ENCODE results near the gene CUL1. TPM values are rescaled to one million over a fixed set of nuclear protein-coding genes. Genes with fewer than 3 reads are reported as not detected.

Gene CUL1
- total RNA-seq, 2 donors from 2014 or later: 19.5 to 23.1 TPM

GRCh38 chr7:148747274-148747673 lies 48.6 kb downstream of the CUL1 start:
- Histone ChIP-seq H3K9me3 (no peaks in the 10 kb centered on the region), H3K4me1 (no peaks in the 10 kb centered on the region), H3K36me3 (replicated peaks in 1 of 2; ENCODE audit: insufficient read depth in 1 of 2, low read depth in 2 of 2) (no peaks in the 10 kb centered on the region), H3K27me3 (no peaks in the 10 kb centered on the region), H3K4me3 (no peak overlapping the region), H3K27ac (no peak overlapping the region)
- no peak for TF ChIP-seq POLR2A (IDR thresholded peaks at IDR 0.05)
- TF ChIP-seq CTCF (IDR thresholded peaks at IDR 0.05): no peak
- ATAC-seq: no peak
- intact Hi-C loops (cut with DNase I): no loop called here
- DNase-seq: peak in 1 of 4 donors; percentile 21
- WGBS, 2 donors: 36 to 45% methylated on average over 3 of the region's 3 CpGs

GRCh38 chr7:148750442-148751355 lies 52.0 kb downstream of the CUL1 start:
- no peak overlapping the region for H3K27ac ChIP-seq
- 95 to 99% methylated on average over 8 of the region's 8 CpGs for WGBS, 2 donors
- H3K4me1 ChIP-seq: no peaks in the 10 kb centered on the region
- H3K4me3 ChIP-seq: no peak overlapping the region
- ATAC-seq (no peak), DNase-seq (no peak)
- intact Hi-C loops (cut with DNase I): no loop called here
- H3K27me3 ChIP-seq: no peaks in the 10 kb centered on the region
- H3K36me3 ChIP-seq (replicated peaks in 1 of 2; ENCODE audit: insufficient read depth in 1 of 2, low read depth in 2 of 2): peaks cover 0 to 3% of the 10 kb centered on the region in 2 donors
- no peak for TF ChIP-seq POLR2A (IDR thresholded peaks at IDR 0.05)
- no peak for TF ChIP-seq CTCF (IDR thresholded peaks at IDR 0.05)
- no peaks in the 10 kb centered on the region for H3K9me3 ChIP-seq

- 74 to 82% methylated on average over 4 of the region's 4 CpGs for WGBS, 2 donors
- Histone ChIP-seq H3K27ac (no peak overlapping the region), H3K27me3 (no peaks in the 10 kb centered on the region), H3K9me3 (no peaks in the 10 kb centered on the region), H3K4me3 (no peak overlapping the region), H3K36me3 (replicated peaks in 1 of 2; ENCODE audit: insufficient read depth in 1 of 2, low read depth in 2 of 2) (peaks cover 3% of the 10 kb centered on the region in 2 donors), H3K4me1 (no peaks in the 10 kb centered on the region)
- TF ChIP-seq CTCF (IDR thresholded peaks at IDR 0.05): no peak
- TF ChIP-seq POLR2A (IDR thresholded peaks at IDR 0.05): no peak
- ATAC-seq: no peak
- DNase-seq: no peak
- intact Hi-C loops (cut with DNase I): no loop called here
Measured at GRCh38 chr7:148753224-148753623, 54.5 kb downstream of the CUL1 start.

- no peak overlapping the region for H3K27ac ChIP-seq
- TF ChIP-seq POLR2A (IDR thresholded peaks at IDR 0.05): no peak
- TF ChIP-seq CTCF (IDR thresholded peaks at IDR 0.05): no peak
- no peaks in the 10 kb centered on the region for H3K9me3 ChIP-seq
- ATAC-seq (no peak), DNase-seq (no peak)
- no peak overlapping the region for H3K4me3 ChIP-seq
- WGBS, 2 donors: 82 to 87% methylated on average over 6 of the region's 6 CpGs
- H3K4me1 ChIP-seq: no peaks in the 10 kb centered on the region
- peaks cover 3 to 8% of the 10 kb centered on the region in 2 donors for H3K36me3 ChIP-seq (replicated peaks in 1 of 2; ENCODE audit: insufficient read depth in 1 of 2, low read depth in 2 of 2)
- intact Hi-C loops (cut with DNase I): no loop called here
- H3K27me3 ChIP-seq: no peaks in the 10 kb centered on the region
Measured at GRCh38 chr7:148754912-148755311, 56.2 kb downstream of the CUL1 start.

Measured in body of pancreas (tissue), 4 donors.